Astrocyte (in vitro differentiated cells and primary cell): ENCODE results near the gene TMEM44.

Experiments
- CTCF ChIP-seq: IDR thresholded peaks from 2 replicates; pipeline ENCODE4 v1.5.1; 2011; ENCODE audit warnings: low read depth, mild to moderate bottlenecking, inconsistent platforms, low read length, moderate library complexity; ENCODE audit not compliant: insufficient read depth
- EZH2 ChIP-seq: IDR thresholded peaks from 2 replicates; pipeline ENCODE4 v1.6.1; 2012; ENCODE audit warnings: mild to moderate bottlenecking, low read length, inconsistent platforms; ENCODE audit not compliant: insufficient read depth

DNA sequence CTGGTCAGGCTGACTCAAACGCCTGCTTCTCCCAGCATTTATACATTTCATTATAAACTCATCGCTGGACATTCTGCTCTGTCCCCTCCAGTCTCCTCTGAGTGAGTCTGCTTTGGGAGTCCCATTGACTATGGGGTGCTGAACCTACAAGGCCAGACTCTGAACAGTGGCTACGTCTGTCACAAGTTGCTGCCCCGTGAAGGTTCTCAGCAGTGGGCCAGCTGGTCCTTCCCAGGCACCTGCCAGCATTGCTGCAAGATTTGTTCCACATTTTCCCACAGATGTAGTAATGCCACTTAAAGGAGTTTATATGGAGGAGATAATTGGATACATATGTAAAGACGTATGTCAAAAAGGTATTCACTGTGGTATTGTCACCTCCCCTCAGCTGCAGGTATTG is 73.7 kb downstream of the TMEM44 start:
- TF ChIP-seq CTCF (no peak), EZH2 (no peak)
